ENCODE measurements around the gene IGSF9. TPM values are rescaled to one million over a fixed set of nuclear protein-coding genes. Genes with fewer than 3 reads are reported as not detected.

IGSF9 gene
- total RNA-seq, 2 experiments from 2014 or later = not detected

DNA sequence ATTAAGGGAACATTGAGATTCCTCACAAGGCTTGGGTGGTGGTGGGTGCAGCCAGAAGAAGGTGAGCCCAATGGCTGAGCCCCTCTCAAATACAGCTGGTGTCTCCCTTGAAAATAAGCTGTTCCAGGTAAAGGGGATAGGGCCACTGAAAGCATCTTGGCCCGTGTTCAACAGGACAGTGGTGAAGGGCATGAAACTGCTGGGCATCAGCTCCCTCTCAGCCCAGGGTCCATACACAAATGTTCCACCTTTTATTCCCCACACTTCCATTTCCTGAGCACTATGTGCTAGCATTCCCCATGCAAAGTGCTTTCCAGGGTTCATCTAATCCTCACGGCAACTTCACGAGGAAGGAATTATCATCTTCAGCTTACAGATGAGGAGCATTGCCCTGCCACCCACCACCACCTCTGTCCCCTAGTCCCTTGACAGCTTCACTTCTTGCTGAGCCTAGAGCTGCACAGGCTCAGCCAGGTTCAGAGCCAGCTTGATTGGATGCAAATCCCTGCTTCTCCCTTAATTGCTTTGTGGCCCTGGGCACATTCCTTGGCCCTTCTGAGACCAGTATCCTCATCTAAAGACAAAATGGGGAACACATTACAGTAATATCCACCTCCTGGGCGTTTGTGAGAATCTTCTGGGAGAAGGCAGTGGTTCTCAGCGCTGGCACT lies 29.7 kb downstream of the IGSF9 start:
- Histone ChIP-seq H3K27me3 (ENCODE audit: control insufficient read depth in 1 of 2, insufficient read depth in 2 of 2, low read length in 2 of 2) (no peaks in the 10 kb centered on the region), H3K4me3 (ENCODE audit: low read length) (no peak overlapping the region), H3K27ac (ENCODE audit: low read depth in 1 of 2, low read length in 2 of 2) (peak overlapping the region in 1 of 2 donors; percentile 12), H3K36me3 (ENCODE audit: insufficient read depth, low read length) (peaks cover 41% of the 10 kb centered on the region), H3K4me1 (ENCODE audit: insufficient read depth, low read length) (peaks cover 72% of the 10 kb centered on the region), H3K9me3 (ENCODE audit: control insufficient read depth in 1 of 2, insufficient read depth in 1 of 2, low read length in 2 of 2) (no peaks in the 10 kb centered on the region)
- peak overlapping the region; percentile 45 for H3K27ac Mint-ChIP-seq
- peak in 1 of 14 experiments; percentile 22 for DNase-seq
- ChIA-PET CTCF (interaction anchor here (1.4 kb wide), 1 partner anchor 8 kb away, joined by 4 read pairs; no protein-coding TSS in a partner anchor), POLR2A (interaction anchor here (1.1 to 1.5 kb wide), 2 partner anchors 8 to 10 kb away, joined by 4 to 11 read pairs; partner anchors contain the start of gene TAGLN2)
- H3K4me3 Mint-ChIP-seq = peak overlapping the region; percentile 25
- H3K9me3 Mint-ChIP-seq = no peaks in the 10 kb centered on the region
- TF ChIP-seq, protein P1, sequence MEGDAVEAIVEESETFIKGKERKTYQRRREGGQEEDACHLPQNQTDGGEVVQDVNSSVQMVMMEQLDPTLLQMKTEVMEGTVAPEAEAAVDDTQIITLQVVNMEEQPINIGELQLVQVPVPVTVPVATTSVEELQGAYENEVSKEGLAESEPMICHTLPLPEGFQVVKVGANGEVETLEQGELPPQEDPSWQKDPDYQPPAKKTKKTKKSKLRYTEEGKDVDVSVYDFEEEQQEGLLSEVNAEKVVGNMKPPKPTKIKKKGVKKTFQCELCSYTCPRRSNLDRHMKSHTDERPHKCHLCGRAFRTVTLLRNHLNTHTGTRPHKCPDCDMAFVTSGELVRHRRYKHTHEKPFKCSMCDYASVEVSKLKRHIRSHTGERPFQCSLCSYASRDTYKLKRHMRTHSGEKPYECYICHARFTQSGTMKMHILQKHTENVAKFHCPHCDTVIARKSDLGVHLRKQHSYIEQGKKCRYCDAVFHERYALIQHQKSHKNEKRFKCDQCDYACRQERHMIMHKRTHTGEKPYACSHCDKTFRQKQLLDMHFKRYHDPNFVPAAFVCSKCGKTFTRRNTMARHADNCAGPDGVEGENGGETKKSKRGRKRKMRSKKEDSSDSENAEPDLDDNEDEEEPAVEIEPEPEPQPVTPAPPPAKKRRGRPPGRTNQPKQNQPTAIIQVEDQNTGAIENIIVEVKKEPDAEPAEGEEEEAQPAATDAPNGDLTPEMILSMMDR (IDR thresholded peaks at IDR 0.05) = no peak
- intact Hi-C loops (cut with DNase I, micrococcal nuclease) = no loop called here
- ATAC-seq (ENCODE audit: poor library complexity) = no peak
- H3K27me3 Mint-ChIP-seq = no peaks in the 10 kb centered on the region
- H3K4me1 Mint-ChIP-seq (ENCODE audit: low read depth) = peaks cover 73% of the 10 kb centered on the region
- H3K36me3 Mint-ChIP-seq (ENCODE audit: low read depth) = peaks cover 53% of the 10 kb centered on the region

DNA sequence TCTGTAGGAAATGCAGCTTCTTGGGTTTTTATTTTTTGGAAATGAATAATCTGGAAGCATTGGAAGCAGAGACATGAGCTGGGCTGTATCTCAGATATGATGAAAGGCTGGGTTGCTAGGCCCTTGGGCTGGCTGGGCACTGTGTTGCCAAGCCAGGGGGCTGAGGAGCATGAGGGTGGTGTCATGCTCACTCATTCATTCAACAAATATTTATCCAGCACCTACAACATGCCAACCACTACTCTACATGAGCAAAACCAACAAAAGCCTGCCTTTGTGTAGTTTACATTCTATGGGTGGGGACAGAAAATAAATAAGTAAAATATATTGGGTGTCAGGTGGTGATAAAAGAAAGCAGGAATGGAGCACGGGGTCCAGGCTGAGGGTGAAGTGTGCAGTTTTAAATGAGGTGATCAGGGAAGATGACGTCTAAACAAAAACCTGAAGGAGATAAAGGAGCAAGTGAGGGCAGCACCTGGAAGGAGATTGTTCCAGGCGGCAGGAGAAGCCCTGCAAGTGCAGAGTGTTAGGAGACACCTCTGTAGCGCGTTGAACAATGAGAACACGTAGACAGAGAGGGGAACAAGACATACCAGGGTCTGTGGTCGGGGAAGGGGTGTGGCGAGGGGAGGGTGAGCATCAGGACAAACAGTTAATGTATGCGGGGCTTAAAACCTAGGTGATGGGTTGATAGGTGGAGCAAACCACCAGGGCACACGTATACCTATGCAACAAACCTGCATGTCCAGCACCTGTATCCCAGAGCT lies 31.0 kb downstream of the IGSF9 start:
- Mint-ChIP-seq H3K36me3 (ENCODE audit: low read depth) (peaks cover 40% of the 10 kb centered on the region), H3K4me1 (ENCODE audit: low read depth) (peaks cover 80% of the 10 kb centered on the region), H3K9me3 (no peaks in the 10 kb centered on the region), H3K27me3 (no peaks in the 10 kb centered on the region), H3K4me3 (no peak overlapping the region), H3K27ac (peak overlapping the region; percentile 89)
- no peaks in the 10 kb centered on the region for H3K27me3 ChIP-seq (ENCODE audit: control insufficient read depth in 1 of 2, insufficient read depth in 2 of 2, low read length in 2 of 2)
- H3K36me3 ChIP-seq (ENCODE audit: insufficient read depth, low read length) = peaks cover 29% of the 10 kb centered on the region
- no peak overlapping the region for H3K4me3 ChIP-seq (ENCODE audit: low read length)
- intact Hi-C loops (cut with DNase I, micrococcal nuclease) = no loop called here
- TF ChIP-seq, protein P1 (IDR thresholded peaks at IDR 0.05) = no peak
- POLR2A ChIA-PET = no interaction called here
- H3K27ac ChIP-seq (ENCODE audit: low read depth in 1 of 2, low read length in 2 of 2) = no peak overlapping the region
- DNase-seq = peak in 1 of 14 experiments; percentile 16
- CTCF ChIA-PET = interaction anchor here (1.4 kb wide), 1 partner anchor 7 kb away, joined by 4 read pairs; no protein-coding TSS in a partner anchor
- no peak for ATAC-seq (ENCODE audit: poor library complexity)
- H3K4me1 ChIP-seq (ENCODE audit: insufficient read depth, low read length) = peaks cover 72% of the 10 kb centered on the region
- no peaks in the 10 kb centered on the region for H3K9me3 ChIP-seq (ENCODE audit: control insufficient read depth in 1 of 2, insufficient read depth in 1 of 2, low read length in 2 of 2)

DNA sequence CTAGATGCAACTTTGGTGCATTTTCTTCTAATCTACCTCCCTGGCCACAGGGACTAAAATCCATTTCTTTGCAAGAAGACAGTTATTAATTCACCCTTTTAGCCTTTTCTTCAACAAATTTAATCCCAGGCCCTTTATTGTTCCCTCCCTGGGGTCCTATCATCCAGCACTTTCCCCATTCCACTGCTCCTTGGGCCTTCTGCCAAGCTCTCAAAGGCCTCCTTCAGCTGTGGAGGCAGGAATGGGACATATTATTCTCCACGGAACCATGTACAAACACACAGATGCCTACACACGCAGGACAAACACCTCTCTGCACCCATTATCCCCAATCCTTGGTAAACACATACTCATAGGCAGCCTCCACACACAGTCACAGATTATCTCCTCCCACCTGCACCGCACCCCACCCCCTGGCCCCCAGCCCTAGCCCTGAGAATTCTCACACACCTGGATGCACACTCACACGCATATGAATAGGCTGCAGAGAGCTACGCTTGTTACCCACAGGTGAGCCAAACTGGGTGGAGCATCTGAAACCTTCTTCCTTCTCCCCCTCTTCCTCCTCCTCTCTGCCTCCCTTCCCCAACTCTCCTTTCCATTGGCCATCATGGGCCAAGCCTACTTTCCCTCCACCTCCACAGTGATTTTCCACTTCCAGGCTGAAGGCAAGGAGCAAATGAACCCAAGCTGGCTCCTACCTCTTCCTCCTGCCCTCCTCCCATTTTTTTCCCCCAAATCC lies 31.8 kb downstream of the IGSF9 start:
- Histone ChIP-seq H3K27me3 (ENCODE audit: control insufficient read depth in 1 of 2, insufficient read depth in 2 of 2, low read length in 2 of 2) (no peaks in the 10 kb centered on the region), H3K9me3 (ENCODE audit: control insufficient read depth in 1 of 2, insufficient read depth in 1 of 2, low read length in 2 of 2) (no peaks in the 10 kb centered on the region), H3K4me1 (ENCODE audit: insufficient read depth, low read length) (peaks cover 69% of the 10 kb centered on the region), H3K36me3 (ENCODE audit: insufficient read depth, low read length) (peaks cover 20% of the 10 kb centered on the region), H3K4me3 (ENCODE audit: low read length) (no peak overlapping the region), H3K27ac (ENCODE audit: low read depth in 1 of 2, low read length in 2 of 2) (no peak overlapping the region)
- intact Hi-C loops (cut with DNase I, micrococcal nuclease) = no loop called here
- ChIA-PET CTCF (no interaction called here), POLR2A (no interaction called here)
- TF ChIP-seq, protein P1 (IDR thresholded peaks at IDR 0.05) = no peak
- DNase-seq (peak in 1 of 14 experiments; percentile 32), ATAC-seq (ENCODE audit: poor library complexity) (no peak)
- Mint-ChIP-seq H3K4me1 (ENCODE audit: low read depth) (peaks cover 80% of the 10 kb centered on the region), H3K27ac (peak overlapping the region; percentile 89), H3K36me3 (ENCODE audit: low read depth) (peaks cover 32% of the 10 kb centered on the region), H3K4me3 (no peak overlapping the region), H3K27me3 (no peaks in the 10 kb centered on the region), H3K9me3 (no peaks in the 10 kb centered on the region)
